Fibroblast of lung (primary cell): ENCODE data around the gene CLDN4.

Experiments
- CTCF ChIP-seq, 2 donors: IDR thresholded peaks in 1 of 2; conservative IDR thresholded peaks in 1 of 2; 1 replicate in 1 of 2; 2 replicates in 1 of 2; pipeline ENCODE4 v1.5.1; 2011 to 2012; ENCODE audit warnings: low read length in 2 of 2, control low read depth in 1 of 2, inconsistent platforms in 1 of 2, low read depth in 1 of 2, mild to moderate bottlenecking in 1 of 2
- EZH2 ChIP-seq: IDR thresholded peaks from 2 replicates; pipeline ENCODE4 v1.5.1; 2012; ENCODE audit warnings: low read length, control low read depth, mild to moderate bottlenecking; ENCODE audit errors: missing control alignments

GRCh38 chr7:73810998-73811360 is 19.8 kb upstream of the CLDN4 start:
- TF ChIP-seq CTCF (conservative IDR thresholded peaks at IDR 0.05 in 1 of 2, IDR thresholded peaks at IDR 0.05 in 1 of 2; ENCODE audit: low read depth in 1 of 2, low read length in 2 of 2) = no peak
- TF ChIP-seq EZH2 = no peak
